HCT116 (cell line): ENCODE measurements around the gene EPG5.

ENCODE experiments used
- ATF3 ChIP-seq: IDR thresholded peaks from 2 replicates; pipeline ENCODE4 v1.6.1; 2012
- EZH2 ChIP-seq: fragments of 200-600 bp; sonication (generic); IDR thresholded peaks from 2 replicates; pipeline ENCODE4 v1.6.1; 2017; ENCODE audit warnings: antibody characterized with exemption, mixed run types
- FOSL1 ChIP-seq: IDR thresholded peaks from 2 replicates; pipeline ENCODE4 v1.6.1; 2012; ENCODE audit warnings: low read depth
- POLR2A ChIP-seq: IDR thresholded peaks from 2 replicates; pipeline ENCODE4 v1.7.0; 2011; ENCODE audit warnings: borderline replicate concordance; ENCODE audit not compliant: insufficient read depth, insufficient read length; ENCODE audit errors: extremely low read depth
- POLR2AphosphoS5 ChIP-seq: IDR thresholded peaks from 2 replicates; pipeline ENCODE4 v1.6.1; 2011; ENCODE audit warnings: mild to moderate bottlenecking, low read depth, low read length, moderate library complexity
- SP1 ChIP-seq: IDR thresholded peaks from 2 replicates; pipeline ENCODE4 v1.6.1; 2012; ENCODE audit warnings: low read depth
- SRF ChIP-seq: IDR thresholded peaks from 2 replicates; pipeline ENCODE4 v1.6.1; 2012; ENCODE audit warnings: low read depth
- TCF7L2 ChIP-seq: IDR thresholded peaks from 2 replicates; pipeline ENCODE4 v1.7.0; 2011; ENCODE audit warnings: borderline replicate concordance, inconsistent platforms; ENCODE audit not compliant: insufficient read depth, insufficient read length; ENCODE audit errors: extremely low read depth
- ZNF274 ChIP-seq: fragments of 200-500 bp; sonication (Bioruptor generic); IDR thresholded peaks from 2 replicates; pipeline ENCODE4 v1.6.1; 2014; ENCODE audit warnings: mild to moderate bottlenecking, low read depth, low read length, inconsistent platforms
- TF ChIP-seq, protein P1 (sequence below), 3 experiments: fragments of 200-600 bp in 1 of 3; sonication (generic) in 1 of 3; IDR thresholded peaks in 2 of 3; conservative IDR thresholded peaks in 1 of 3; 2 replicates each; pipeline ENCODE4 v1.5.1; 2012 to 2017; ENCODE audit warnings: low read depth in 2 of 3, low read length in 2 of 3, antibody characterized with exemption in 1 of 3, borderline replicate concordance in 1 of 3, control low read depth in 1 of 3, mild to moderate bottlenecking in 1 of 3, mixed read lengths in 1 of 3, mixed run types in 1 of 3, moderate library complexity in 1 of 3; ENCODE audit not compliant: insufficient read depth in 1 of 3
- TF ChIP-seq, protein P2 (sequence below): IDR thresholded peaks from 2 replicates; pipeline ENCODE4 v1.6.1; 2012; ENCODE audit warnings: low read depth

GRCh38 chr18:45817543-45817942, 149.6 kb downstream of the EPG5 start:
- TF ChIP-seq, protein P1, sequence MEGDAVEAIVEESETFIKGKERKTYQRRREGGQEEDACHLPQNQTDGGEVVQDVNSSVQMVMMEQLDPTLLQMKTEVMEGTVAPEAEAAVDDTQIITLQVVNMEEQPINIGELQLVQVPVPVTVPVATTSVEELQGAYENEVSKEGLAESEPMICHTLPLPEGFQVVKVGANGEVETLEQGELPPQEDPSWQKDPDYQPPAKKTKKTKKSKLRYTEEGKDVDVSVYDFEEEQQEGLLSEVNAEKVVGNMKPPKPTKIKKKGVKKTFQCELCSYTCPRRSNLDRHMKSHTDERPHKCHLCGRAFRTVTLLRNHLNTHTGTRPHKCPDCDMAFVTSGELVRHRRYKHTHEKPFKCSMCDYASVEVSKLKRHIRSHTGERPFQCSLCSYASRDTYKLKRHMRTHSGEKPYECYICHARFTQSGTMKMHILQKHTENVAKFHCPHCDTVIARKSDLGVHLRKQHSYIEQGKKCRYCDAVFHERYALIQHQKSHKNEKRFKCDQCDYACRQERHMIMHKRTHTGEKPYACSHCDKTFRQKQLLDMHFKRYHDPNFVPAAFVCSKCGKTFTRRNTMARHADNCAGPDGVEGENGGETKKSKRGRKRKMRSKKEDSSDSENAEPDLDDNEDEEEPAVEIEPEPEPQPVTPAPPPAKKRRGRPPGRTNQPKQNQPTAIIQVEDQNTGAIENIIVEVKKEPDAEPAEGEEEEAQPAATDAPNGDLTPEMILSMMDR (IDR thresholded peaks at IDR 0.05 in 2 of 3, conservative IDR thresholded peaks at IDR 0.05 in 1 of 3; ENCODE audit: borderline replicate concordance in 1 of 3, insufficient read depth in 1 of 3, low read depth in 2 of 3, low read length in 2 of 3): no peak
- TF ChIP-seq POLR2AphosphoS5 (no peak), TCF7L2 (no peak), SP1 (no peak), EZH2 (no peak), ATF3 (no peak), POLR2A (no peak), ZNF274 (no peak), SRF (no peak), FOSL1 (no peak)
- TF ChIP-seq, protein P2, sequence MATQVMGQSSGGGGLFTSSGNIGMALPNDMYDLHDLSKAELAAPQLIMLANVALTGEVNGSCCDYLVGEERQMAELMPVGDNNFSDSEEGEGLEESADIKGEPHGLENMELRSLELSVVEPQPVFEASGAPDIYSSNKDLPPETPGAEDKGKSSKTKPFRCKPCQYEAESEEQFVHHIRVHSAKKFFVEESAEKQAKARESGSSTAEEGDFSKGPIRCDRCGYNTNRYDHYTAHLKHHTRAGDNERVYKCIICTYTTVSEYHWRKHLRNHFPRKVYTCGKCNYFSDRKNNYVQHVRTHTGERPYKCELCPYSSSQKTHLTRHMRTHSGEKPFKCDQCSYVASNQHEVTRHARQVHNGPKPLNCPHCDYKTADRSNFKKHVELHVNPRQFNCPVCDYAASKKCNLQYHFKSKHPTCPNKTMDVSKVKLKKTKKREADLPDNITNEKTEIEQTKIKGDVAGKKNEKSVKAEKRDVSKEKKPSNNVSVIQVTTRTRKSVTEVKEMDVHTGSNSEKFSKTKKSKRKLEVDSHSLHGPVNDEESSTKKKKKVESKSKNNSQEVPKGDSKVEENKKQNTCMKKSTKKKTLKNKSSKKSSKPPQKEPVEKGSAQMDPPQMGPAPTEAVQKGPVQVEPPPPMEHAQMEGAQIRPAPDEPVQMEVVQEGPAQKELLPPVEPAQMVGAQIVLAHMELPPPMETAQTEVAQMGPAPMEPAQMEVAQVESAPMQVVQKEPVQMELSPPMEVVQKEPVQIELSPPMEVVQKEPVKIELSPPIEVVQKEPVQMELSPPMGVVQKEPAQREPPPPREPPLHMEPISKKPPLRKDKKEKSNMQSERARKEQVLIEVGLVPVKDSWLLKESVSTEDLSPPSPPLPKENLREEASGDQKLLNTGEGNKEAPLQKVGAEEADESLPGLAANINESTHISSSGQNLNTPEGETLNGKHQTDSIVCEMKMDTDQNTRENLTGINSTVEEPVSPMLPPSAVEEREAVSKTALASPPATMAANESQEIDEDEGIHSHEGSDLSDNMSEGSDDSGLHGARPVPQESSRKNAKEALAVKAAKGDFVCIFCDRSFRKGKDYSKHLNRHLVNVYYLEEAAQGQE: no peak
